Omental fat pad (tissue), 4 donors: ENCODE results near the gene XPC. TPM values are rescaled to one million over a fixed set of nuclear protein-coding genes. Genes with fewer than 3 reads are reported as not detected.

Experiments used
- ATAC-seq: fragments of 150-250 bp; one replicate; pipeline ENCODE4 v1.9.1; 2016; ENCODE audit warnings: mild to moderate bottlenecking, moderate library complexity; ENCODE audit not compliant: low FRiP score
- DNase-seq: peaks from one replicate; pipeline ENCODE4 v3.0.0-alpha.2; 2019; ENCODE audit warnings: low spot score
- CTCF ChIP-seq, 3 donors: fragments of 450-650 bp; IDR thresholded peaks; one replicate each; pipeline ENCODE4 v1.5.1; 2016 to 2017; ENCODE audit warnings: antibody characterized with exemption in 3 of 3, mild to moderate bottlenecking in 3 of 3, moderate library complexity in 2 of 3
- total RNA-seq, 4 donors: library from RNA; depleted of rRNA; stranded (reverse); fragments of >200 nt; gene quantifications; one replicate each; pipeline ENCODE4 v1.1.0, GENCODE V29; 2016

The XPC gene
- total RNA-seq, 4 donors from 2014 or later, result 26.5 to 47.8 (median 33.8) TPM

GRCh38 chr3:14152233-14152962, 26.0 kb downstream of the XPC start:
- DNase-seq (no peak), ATAC-seq (no peak)
- TF ChIP-seq CTCF (IDR thresholded peaks at IDR 0.05), result no peak

DNA sequence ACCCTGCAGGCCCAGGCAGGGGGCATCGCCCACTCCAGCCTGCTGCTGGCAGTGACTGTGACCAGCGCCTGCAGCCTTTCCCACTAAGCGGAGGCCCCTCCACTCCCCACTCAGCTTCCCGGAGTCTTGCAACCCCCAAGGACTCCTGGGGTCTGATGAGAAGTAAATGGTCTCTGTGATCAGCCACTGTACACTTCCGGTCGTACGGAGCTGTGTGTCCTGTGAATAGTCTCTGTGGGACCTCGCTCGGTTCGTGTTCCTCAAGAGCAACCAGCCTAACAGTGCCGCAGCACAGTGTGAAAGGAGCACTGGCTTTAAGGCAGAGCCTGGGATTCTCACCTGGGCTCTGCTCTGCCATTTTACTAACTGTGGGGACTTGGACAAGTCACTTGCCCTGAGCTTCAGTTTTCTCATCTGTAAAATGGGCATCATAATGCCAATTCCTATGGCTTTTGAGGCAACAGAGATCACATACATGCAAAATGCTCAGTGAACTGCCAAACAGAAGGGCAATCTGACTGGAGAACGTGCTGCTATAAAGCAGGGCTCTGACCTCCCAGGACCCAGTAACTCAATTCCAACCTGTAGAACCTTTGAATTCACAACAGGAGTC, 26.8 kb downstream of the XPC start:
- TF ChIP-seq CTCF (IDR thresholded peaks at IDR 0.05), result no peak

GRCh38 chr3:14150491-14151230, 27.7 kb downstream of the XPC start:
- ATAC-seq, result no peak
- DNase-seq, result no peak
- no peak for TF ChIP-seq CTCF (IDR thresholded peaks at IDR 0.05)

More for the DNA sequence above, 26.8 kb downstream of the XPC start:
- ATAC-seq, result no peak
- no peak for DNase-seq

GRCh38 chr3:14150078-14150477, 28.3 kb downstream of the XPC start:
- no peak for TF ChIP-seq CTCF (IDR thresholded peaks at IDR 0.05)
- DNase-seq (no peak), ATAC-seq (no peak)

DNA sequence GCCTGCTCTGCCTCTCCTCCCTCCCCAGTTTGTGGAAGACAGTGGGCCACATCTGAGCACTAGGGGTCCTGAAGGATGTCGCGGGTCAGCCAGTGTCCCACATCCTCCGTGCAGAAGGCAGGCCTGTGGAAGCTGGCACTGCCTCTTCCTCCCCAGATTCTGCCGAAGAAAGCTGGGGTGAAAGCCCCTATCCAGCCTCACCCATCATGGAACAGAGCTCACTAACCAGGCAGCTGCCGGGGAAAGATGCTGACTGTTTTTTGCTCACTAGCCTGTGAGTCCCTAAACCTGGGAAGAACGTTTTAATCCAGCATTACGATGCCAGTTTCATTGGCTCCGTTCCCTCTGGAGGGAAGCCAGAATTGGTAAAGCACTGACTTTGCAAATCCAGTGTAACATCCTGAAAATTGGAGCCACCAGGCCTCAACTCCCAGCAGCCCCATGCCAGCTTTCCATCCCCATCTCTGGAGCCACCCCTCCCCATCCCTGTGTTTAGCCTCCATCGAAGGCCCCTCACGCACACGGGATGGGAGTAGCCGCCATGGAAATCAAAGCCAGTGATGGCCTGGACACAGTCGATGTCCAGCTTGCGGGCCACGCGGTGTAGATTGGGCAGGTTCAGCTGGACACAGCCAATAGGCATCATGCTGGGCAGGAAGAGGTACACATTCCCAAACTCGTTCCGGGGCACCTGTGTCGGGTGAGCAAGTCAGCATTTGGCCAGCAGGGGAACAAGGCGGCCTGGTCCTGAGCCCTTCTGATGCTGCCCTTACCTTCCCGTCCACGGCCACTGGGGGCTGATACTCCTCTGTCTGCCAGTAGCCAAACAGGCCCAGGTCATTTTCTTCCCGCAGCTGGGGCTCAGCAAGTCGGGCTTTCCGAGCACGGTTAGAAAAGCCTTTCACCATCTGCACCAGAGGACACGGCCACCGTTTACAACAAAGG, 30.1 kb downstream of the XPC start:
- ATAC-seq, result no peak
- no peak for DNase-seq
- TF ChIP-seq CTCF (IDR thresholded peaks at IDR 0.05), result no peak

- no peak for DNase-seq
- no peak for TF ChIP-seq CTCF (IDR thresholded peaks at IDR 0.05)
- no peak for ATAC-seq
Observed at GRCh38 chr3:14147617-14148016, 30.8 kb downstream of the XPC start.
